ENCODE measurements around the gene KCNAB1.

GRCh38 chr3:156429125-156429524 is 308.7 kb downstream of the KCNAB1 start:
- TF ChIP-seq, protein P1, sequence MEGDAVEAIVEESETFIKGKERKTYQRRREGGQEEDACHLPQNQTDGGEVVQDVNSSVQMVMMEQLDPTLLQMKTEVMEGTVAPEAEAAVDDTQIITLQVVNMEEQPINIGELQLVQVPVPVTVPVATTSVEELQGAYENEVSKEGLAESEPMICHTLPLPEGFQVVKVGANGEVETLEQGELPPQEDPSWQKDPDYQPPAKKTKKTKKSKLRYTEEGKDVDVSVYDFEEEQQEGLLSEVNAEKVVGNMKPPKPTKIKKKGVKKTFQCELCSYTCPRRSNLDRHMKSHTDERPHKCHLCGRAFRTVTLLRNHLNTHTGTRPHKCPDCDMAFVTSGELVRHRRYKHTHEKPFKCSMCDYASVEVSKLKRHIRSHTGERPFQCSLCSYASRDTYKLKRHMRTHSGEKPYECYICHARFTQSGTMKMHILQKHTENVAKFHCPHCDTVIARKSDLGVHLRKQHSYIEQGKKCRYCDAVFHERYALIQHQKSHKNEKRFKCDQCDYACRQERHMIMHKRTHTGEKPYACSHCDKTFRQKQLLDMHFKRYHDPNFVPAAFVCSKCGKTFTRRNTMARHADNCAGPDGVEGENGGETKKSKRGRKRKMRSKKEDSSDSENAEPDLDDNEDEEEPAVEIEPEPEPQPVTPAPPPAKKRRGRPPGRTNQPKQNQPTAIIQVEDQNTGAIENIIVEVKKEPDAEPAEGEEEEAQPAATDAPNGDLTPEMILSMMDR (conservative IDR thresholded peaks at IDR 0.05; ENCODE audit: low read depth, low read length): no peak
- TF ChIP-seq EZH2 (IDR thresholded peaks at IDR 0.05; ENCODE audit: low read length, unreplicated experiment): no peak

Data from PC-3 (cell line).